ENCODE measurements around the gene AHCTF1.

AHCTF1 gene

DNA sequence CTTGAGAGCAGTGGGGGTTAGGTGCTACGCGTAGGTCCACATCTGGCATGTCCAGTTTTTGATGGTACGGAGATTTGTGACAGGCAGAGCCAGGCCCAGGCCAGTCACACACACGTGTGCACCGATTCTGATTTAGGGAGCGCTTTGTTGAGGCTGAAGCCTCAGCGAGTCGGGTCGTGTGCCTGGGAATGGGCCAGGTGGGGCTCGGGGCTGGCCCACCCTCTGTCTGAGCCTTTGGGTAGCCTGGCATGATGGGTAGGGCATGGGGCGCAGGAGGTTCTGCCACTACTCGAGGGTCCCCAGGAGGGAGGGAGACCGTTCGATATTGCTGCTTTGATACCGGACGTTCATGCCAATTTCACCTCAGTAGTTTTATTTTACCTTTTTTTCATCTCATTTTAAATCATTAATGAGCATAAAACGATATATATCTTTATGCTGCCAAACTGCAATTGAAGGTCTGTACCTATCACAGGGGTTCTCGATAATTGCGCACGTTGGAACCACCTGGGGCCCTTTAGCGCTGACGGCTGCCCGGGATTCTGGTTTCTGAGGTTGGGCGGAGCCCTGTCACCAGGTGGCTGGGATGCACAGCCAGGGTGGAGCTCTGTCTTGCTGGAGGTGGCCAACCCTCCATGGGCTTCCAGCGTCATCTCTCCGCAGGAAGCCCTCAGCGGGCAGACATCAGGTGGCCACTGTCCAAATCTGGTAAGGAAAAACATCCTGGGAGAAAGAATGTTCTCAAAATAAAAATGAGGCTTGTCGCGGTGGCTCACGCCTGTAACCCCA is 135.6 kb downstream of the AHCTF1 start:
- Histone ChIP-seq H3K27me3 (ENCODE audit: insufficient read depth, low read length) (no peaks in the 10 kb centered on the region), H3K27ac (ENCODE audit: low read length) (no peak overlapping the region), H3K9ac (ENCODE audit: low read depth, low read length) (no peak overlapping the region; the same call in 1 of the 2 replicates), H3K4me1 (ENCODE audit: insufficient read depth, low read length) (peaks cover 15% of the 10 kb centered on the region; the same call in 1 of the 2 replicates), H3K9me3 (ENCODE audit: insufficient read depth, low read depth, low read length) (no peaks in the 10 kb centered on the region), H3K36me3 (ENCODE audit: insufficient read depth, low read depth, low read length) (no peaks in the 10 kb centered on the region), H3K4me3 (ENCODE audit: low read length) (no peak overlapping the region)

DNA sequence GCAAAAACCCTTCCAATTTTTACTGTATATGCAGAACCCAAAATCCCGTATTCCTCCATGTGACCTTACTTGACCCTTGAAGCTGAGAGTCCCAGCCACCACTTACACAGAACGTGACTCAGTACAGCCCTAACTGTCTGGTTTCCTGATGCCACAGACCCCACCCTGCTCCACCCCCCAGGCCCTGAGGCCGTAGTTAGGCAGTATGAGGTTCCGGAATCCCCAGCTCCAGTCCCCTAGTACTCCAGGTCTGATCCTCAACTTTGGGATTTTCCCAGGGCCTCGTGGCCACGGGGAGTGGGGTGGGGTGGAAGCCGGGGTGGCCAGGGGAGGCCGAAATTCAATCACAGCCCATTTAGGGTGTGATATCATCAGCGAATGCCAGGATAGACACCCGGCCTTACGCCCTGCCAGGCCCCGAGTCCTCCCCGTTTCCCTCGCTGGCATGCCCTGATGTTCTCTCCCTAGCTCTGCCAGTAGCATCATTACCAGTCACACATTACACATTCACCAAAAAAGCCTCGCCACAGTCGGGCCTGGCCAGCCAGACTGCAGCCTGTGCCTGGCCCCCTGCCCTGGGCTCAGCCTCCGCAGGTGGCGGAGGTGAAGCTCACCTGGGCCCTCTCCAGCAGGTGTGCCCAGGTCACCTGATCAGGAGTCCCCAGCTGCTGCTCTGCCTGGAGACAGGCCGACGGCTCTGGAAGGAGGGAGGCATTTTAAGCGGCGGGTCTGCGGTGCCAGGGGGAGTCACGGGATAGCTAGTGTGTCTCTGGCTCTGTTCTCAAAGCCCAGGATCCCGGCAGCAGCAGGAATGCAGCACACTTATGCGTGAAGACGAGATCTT is 136.7 kb downstream of the AHCTF1 start:
- Histone ChIP-seq H3K4me3 (ENCODE audit: low read length) (no peak overlapping the region), H3K27me3 (ENCODE audit: insufficient read depth, low read length) (no peaks in the 10 kb centered on the region), H3K27ac (ENCODE audit: low read length) (no peak overlapping the region), H3K9ac (ENCODE audit: low read depth, low read length) (no peak overlapping the region; the same call in 1 of the 2 replicates), H3K36me3 (ENCODE audit: insufficient read depth, low read depth, low read length) (no peaks in the 10 kb centered on the region), H3K9me3 (ENCODE audit: insufficient read depth, low read depth, low read length) (no peaks in the 10 kb centered on the region), H3K4me1 (ENCODE audit: insufficient read depth, low read length) (peaks cover 15% of the 10 kb centered on the region; the same call in 1 of the 2 replicates)

DNA sequence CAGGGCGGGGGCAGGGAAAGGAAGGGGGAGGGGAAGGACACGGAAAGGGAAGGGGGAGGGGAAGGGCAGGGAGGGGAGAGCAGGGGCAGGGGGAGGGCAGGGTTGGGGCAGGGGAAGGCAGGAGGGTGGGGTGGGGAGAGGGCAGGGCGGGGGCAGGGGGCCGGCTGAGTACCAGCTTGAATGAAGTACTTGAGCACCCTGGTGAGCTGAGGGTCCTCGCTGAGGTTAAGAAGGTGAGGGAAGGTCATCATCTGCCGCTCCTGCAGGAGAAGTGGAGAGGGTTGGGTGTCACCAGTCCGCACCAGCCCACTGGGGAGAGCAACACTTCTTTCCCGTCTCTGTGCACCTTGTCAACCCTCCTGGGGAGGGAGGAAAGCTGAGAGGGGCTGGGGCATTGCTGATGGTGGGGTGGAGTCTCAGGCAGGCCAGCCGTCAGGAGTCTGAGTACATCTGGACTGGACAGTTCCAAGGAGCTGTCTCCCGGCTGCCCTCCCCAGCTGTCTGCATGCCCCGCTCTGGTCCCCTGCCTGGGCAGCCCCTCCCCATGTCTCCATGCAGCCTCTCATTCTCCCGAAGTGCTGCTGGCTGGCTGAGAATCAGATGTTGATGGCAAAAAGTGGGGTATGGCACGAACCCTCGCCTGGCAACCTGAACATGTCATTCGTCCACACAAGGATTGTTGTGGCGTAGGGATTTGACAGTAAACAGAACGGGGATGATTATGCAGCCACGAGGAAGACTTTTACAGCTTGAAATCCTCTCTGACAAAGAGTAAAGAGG is 137.5 kb downstream of the AHCTF1 start:
- Histone ChIP-seq H3K4me1 (ENCODE audit: insufficient read depth, low read length) (peaks cover 19% of the 10 kb centered on the region; the same call in 1 of the 2 replicates), H3K27ac (ENCODE audit: low read length) (no peak overlapping the region)

DNA sequence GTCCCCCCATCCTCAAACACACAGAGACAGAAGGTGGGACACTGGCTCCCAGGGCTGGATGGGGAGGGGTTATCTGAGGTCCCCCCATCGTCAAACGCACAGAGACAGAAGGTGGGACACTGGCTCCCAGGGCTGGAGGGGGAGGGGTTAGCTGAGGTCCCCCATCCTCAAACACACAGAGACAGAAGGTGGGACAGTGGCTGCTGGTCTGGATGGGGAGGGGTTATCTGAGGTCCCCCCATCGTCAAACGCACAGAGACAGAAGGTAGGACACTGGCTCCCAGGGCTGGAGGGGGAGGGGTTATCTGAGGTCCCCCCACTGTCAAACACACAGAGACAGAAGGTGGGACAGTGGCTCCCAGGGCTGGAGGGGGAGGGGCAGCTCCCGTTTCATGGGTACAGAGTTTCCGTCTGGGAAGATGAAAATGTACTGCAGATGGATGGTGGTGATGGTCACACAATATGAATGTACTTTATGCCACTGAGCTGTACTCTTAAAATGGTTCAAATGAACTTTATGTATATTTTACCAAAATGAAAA is 138.3 kb downstream of the AHCTF1 start:
- H3K27ac ChIP-seq (ENCODE audit: low read length) = no peak overlapping the region

More for the DNA sequence above, 137.5 kb downstream of the AHCTF1 start:
- no peak overlapping the region for H3K4me3 ChIP-seq (ENCODE audit: low read length)
- no peaks in the 10 kb centered on the region for H3K27me3 ChIP-seq (ENCODE audit: insufficient read depth, low read length)
- H3K9ac ChIP-seq (ENCODE audit: low read depth, low read length) = no peak overlapping the region
- no peaks in the 10 kb centered on the region for H3K36me3 ChIP-seq (ENCODE audit: insufficient read depth, low read depth, low read length)
- H3K9me3 ChIP-seq (ENCODE audit: insufficient read depth, low read depth, low read length) = no peaks in the 10 kb centered on the region

DNA sequence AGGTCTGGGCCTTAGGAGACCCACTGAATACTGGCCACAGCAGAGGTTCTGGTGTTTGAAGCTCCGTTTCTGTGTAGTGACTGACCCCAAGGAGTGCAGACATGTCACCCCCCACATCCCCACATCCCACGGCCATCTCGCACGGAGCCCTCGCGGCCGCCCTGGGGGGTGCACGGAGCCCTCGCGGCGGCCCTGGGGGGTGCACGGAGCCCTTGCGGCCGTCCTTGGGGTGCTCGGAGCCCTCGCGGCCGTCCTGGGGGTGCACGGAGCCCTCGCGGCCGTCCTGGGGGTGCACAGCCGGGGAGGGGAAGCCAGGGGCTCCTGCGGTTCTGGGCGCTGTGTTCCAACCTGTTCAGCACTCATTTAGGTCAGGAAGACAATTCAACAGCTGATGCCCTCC is 139.1 kb downstream of the AHCTF1 start:
- Histone ChIP-seq H3K4me1 (ENCODE audit: insufficient read depth, low read length) (peaks cover 21% of the 10 kb centered on the region; the same call in 1 of the 2 replicates), H3K9ac (ENCODE audit: low read depth, low read length) (no peak overlapping the region), H3K9me3 (ENCODE audit: insufficient read depth, low read depth, low read length) (no peaks in the 10 kb centered on the region), H3K27ac (ENCODE audit: low read length) (no peak overlapping the region), H3K36me3 (ENCODE audit: insufficient read depth, low read depth, low read length) (no peaks in the 10 kb centered on the region), H3K27me3 (ENCODE audit: insufficient read depth, low read length) (no peaks in the 10 kb centered on the region), H3K4me3 (ENCODE audit: low read length) (no peak overlapping the region)

More for the DNA sequence above, 138.3 kb downstream of the AHCTF1 start:
- H3K9ac ChIP-seq (ENCODE audit: low read depth, low read length) = no peak overlapping the region
- H3K4me1 ChIP-seq (ENCODE audit: insufficient read depth, low read length) = peaks cover 21% of the 10 kb centered on the region; the same call in 1 of the 2 replicates
- no peaks in the 10 kb centered on the region for H3K36me3 ChIP-seq (ENCODE audit: insufficient read depth, low read depth, low read length)
- H3K27me3 ChIP-seq (ENCODE audit: insufficient read depth, low read length) = no peaks in the 10 kb centered on the region
- no peak overlapping the region for H3K4me3 ChIP-seq (ENCODE audit: low read length)
- no peaks in the 10 kb centered on the region for H3K9me3 ChIP-seq (ENCODE audit: insufficient read depth, low read depth, low read length)

DNA sequence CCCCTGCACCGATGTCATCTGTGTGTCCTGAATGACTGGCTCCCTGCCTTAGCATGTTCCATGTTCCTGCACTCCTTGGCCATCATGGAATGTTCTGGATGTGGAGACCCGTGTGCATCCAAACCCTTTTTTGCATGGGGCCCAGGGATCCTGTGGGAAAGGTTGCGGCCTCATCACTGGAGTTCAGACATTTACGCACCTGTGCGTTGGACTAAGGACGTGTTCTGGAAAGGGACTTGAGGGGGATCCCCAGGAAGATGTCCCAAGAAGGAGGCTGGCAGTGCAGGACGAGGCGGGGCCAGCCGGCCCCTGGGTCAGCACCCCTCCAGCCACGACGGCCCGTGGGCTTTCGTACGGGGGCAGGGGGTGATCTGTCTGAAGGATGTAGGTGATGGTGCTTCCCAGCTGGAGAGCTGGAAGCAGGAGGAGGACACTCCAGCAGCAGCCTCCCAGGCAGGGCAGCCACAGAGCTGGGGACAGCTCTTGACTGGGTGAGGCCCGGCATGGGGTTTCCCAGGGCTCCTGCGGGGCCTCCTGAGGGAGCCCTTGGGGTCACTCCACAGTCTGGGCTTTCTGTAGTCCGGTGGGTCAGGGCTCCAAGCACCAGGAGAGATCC is 140.3 kb downstream of the AHCTF1 start:
- no peak overlapping the region for H3K4me3 ChIP-seq (ENCODE audit: low read length)
- H3K9ac ChIP-seq (ENCODE audit: low read depth, low read length) = no peak overlapping the region
- H3K27ac ChIP-seq (ENCODE audit: low read length) = no peak overlapping the region
- H3K27me3 ChIP-seq (ENCODE audit: insufficient read depth, low read length) = no peaks in the 10 kb centered on the region
- peaks cover 21% of the 10 kb centered on the region; the same call in 1 of the 2 replicates for H3K4me1 ChIP-seq (ENCODE audit: insufficient read depth, low read length)
- H3K9me3 ChIP-seq (ENCODE audit: insufficient read depth, low read depth, low read length) = no peaks in the 10 kb centered on the region
- no peaks in the 10 kb centered on the region for H3K36me3 ChIP-seq (ENCODE audit: insufficient read depth, low read depth, low read length)

DNA sequence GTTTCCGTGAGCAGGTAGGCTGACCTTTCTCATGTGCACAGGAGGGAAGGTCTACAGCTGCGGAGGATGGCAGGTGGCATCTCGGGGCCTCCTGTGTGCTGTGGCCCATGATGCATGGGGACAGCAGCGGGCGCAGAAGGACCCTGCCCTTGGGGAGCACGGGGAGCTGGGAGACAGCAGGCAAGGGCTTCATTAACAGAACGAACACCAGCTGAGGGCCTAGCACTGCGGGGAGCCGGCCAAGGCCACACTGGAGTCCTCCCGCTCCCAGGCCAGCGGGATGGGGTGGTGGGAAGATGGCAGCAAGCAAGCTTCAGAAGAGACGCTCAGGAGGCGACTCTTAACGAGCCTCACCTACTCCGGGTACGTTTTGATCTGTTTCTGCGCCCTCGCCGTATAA is 140.9 kb downstream of the AHCTF1 start:
- Histone ChIP-seq H3K4me3 (ENCODE audit: low read length) (no peak overlapping the region), H3K4me1 (ENCODE audit: insufficient read depth, low read length) (peaks cover 21% of the 10 kb centered on the region; the same call in 1 of the 2 replicates), H3K27me3 (ENCODE audit: insufficient read depth, low read length) (no peaks in the 10 kb centered on the region), H3K9ac (ENCODE audit: low read depth, low read length) (no peak overlapping the region), H3K9me3 (ENCODE audit: insufficient read depth, low read depth, low read length) (no peaks in the 10 kb centered on the region), H3K36me3 (ENCODE audit: insufficient read depth, low read depth, low read length) (no peaks in the 10 kb centered on the region), H3K27ac (ENCODE audit: low read length) (no peak overlapping the region)

DNA sequence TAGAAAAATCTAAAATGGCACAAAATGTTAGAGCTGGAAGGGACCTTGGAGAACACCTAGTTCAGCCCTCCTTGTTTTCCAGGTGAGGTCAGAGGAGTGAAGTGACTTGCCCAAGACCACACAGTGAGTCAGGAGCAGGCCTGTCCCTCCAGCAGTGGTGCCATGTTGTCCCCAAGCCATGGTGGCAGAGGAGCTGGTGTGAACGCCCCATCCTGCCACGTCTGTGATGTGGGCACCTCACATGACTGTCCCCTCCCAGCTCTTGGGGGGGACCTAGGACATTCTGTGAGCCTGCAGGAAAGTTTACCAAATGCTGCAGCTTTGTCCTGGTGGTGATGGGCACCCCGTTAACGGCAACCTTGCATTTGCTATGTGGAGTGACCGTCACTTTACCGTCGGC is 141.4 kb downstream of the AHCTF1 start:
- Histone ChIP-seq H3K4me1 (ENCODE audit: insufficient read depth, low read length) (peaks cover 21% of the 10 kb centered on the region; the same call in 1 of the 2 replicates), H3K4me3 (ENCODE audit: low read length) (no peak overlapping the region), H3K27ac (ENCODE audit: low read length) (no peak overlapping the region), H3K27me3 (ENCODE audit: insufficient read depth, low read length) (no peaks in the 10 kb centered on the region), H3K9me3 (ENCODE audit: insufficient read depth, low read depth, low read length) (no peaks in the 10 kb centered on the region), H3K9ac (ENCODE audit: low read depth, low read length) (no peak overlapping the region), H3K36me3 (ENCODE audit: insufficient read depth, low read depth, low read length) (no peaks in the 10 kb centered on the region)

DNA sequence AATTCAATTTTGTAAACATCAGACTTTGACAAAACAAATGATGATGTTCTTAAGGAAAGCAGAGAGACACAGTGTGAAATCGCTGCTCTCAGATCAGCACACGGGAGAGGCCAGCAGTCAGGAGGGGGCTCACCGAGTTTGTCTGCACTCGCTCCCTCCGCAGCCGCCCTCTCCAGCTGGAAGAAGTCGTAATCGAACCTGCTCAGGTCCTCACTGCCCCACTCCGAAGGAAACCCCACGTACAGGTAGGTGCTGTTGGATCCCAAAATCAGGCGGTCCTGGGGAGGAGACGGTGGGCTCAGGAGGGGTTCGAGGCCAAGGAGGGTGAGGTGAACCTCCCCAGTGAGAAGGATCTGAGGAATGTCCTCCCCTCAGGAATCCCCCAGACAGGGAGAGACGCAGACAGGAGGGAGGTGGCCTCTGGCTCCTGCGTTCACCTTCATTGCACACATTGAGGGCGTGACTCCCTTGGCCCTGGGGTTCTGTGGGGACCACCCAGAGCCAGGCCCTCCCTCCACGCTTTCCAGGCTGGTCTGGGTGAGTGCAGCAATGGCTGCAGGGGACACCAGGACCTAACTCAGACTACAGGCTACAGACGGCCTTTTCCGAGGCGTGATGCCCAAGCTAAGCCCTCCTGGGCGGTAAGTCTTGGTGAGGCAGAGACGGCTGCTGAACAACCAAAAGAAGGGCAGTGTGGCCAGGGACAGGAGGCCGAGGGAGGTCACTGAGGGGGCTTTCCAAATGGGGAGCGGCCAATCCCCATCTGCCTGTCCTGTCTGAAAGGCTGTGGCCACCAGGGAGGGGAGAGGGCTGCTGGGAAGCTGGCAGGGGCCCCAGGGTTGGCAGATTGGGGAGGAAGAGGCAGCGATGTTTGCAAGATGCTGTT is 142.1 kb downstream of the AHCTF1 start:
- no peaks in the 10 kb centered on the region for H3K27me3 ChIP-seq (ENCODE audit: insufficient read depth, low read length)
- no peaks in the 10 kb centered on the region for H3K36me3 ChIP-seq (ENCODE audit: insufficient read depth, low read depth, low read length)
- H3K27ac ChIP-seq (ENCODE audit: low read length) = no peak overlapping the region
- H3K4me3 ChIP-seq (ENCODE audit: low read length) = peak overlapping the region; percentile 8; the same call in 1 of the 2 replicates
- no peak overlapping the region for H3K9ac ChIP-seq (ENCODE audit: low read depth, low read length)
- no peaks in the 10 kb centered on the region for H3K9me3 ChIP-seq (ENCODE audit: insufficient read depth, low read depth, low read length)
- peaks cover 17% of the 10 kb centered on the region; the same call in 1 of the 2 replicates for H3K4me1 ChIP-seq (ENCODE audit: insufficient read depth, low read length)

All from iPS-20b (cell line).